Activated T-helper 1 cell treated with anti-CD3 and anti-CD28 coated beads, Interleukin-12 subunit alpha, Interleukin-12 subunit beta, Interleukin-2, Interleukin-4 antibody, amounts not matched to agents 30 ng/mL and 10 ng/mL and 1 ng/mL, durations not matched to agents 14 hours and 24 hours and 36 hours (primary cell): ENCODE measurements around the gene ZNF236. TPM values are rescaled to one million over a fixed set of nuclear protein-coding genes. Genes with fewer than 3 reads are reported as not detected.

Source experiments
- DNase-seq: peaks from one replicate; pipeline ENCODE4 v3.0.0; 2021; ENCODE audit warnings: low spot score
- H3K27ac Mint-ChIP-seq: one replicate; pipeline ENCODE4 v1.8.0; 2021; ENCODE audit warnings: mild to moderate bottlenecking, mixed read lengths
- H3K27me3 Mint-ChIP-seq: one replicate; pipeline ENCODE4 v1.8.0; 2022; ENCODE audit warnings: mild to moderate bottlenecking, moderate library complexity, mixed read lengths; ENCODE audit not compliant: insufficient read depth
- H3K36me3 Mint-ChIP-seq: one replicate; pipeline ENCODE4 v1.8.0; 2021; ENCODE audit warnings: low read depth, mixed read lengths
- H3K4me1 Mint-ChIP-seq: one replicate; pipeline ENCODE4 v1.8.0; 2021; ENCODE audit warnings: low read depth, mixed read lengths
- H3K4me3 Mint-ChIP-seq: one replicate; pipeline ENCODE4 v1.8.0; 2021; ENCODE audit warnings: mild to moderate bottlenecking, moderate library complexity, mixed read lengths
- H3K9me3 Mint-ChIP-seq: one replicate; pipeline ENCODE4 v1.8.0; 2021; ENCODE audit warnings: mixed read lengths
- intact Hi-C: fragments of 100-400 bp; cut with micrococcal nuclease; formaldehyde crosslinking; loops from one replicate; pipeline ENCODE4 v1.15.1; 2024
- total RNA-seq: library from RNA; stranded (reverse); gene quantifications from 2 replicates; pipeline ENCODE4 v1.2.3, GENCODE V29; 2022

The ZNF236 gene
- total RNA-seq, 1 donor from 2014 or later: 18.0 TPM

GRCh38 chr18:76999077-76999476 lies 176.7 kb downstream of the ZNF236 start:
- Mint-ChIP-seq H3K4me1 (peaks cover 12% of the 10 kb centered on the region), H3K9me3 (no peaks in the 10 kb centered on the region), H3K4me3 (no peak overlapping the region), H3K27me3 (peaks cover 5% of the 10 kb centered on the region), H3K27ac (no peak overlapping the region), H3K36me3 (peaks cover 1% of the 10 kb centered on the region)
- DNase-seq: no peak
- intact Hi-C loops: no loop called here

DNA sequence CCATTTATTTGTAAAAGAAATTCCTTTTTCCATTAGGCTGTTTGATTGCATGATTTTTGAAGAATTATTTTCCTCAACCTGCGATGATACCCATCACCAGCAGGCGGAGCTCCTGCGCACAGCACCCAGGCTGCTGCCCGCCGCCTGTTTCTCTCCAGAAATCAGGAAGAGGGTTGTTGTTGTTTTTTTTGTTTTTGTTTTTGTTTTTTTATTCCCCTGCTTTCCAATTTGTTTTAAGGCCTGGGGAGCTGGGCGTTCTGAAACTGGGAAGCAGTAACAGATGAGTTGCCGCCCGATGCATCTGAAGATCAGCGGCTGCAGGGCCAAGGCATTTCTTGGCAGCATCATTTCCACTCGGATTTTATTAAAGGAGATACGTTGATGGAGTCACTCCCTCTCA lies 178.2 kb downstream of the ZNF236 start:
- Mint-ChIP-seq H3K27ac (no peak overlapping the region), H3K9me3 (no peaks in the 10 kb centered on the region), H3K4me3 (no peak overlapping the region), H3K4me1 (peaks cover 26% of the 10 kb centered on the region), H3K27me3 (peaks cover 3% of the 10 kb centered on the region), H3K36me3 (peaks cover 1% of the 10 kb centered on the region)
- peak; percentile 14 for DNase-seq
- intact Hi-C loops: loop anchor here (1.0 to 2.0 kb wide), 6 partner anchors 55 to 650 kb away; no protein-coding TSS in a partner anchor

DNA sequence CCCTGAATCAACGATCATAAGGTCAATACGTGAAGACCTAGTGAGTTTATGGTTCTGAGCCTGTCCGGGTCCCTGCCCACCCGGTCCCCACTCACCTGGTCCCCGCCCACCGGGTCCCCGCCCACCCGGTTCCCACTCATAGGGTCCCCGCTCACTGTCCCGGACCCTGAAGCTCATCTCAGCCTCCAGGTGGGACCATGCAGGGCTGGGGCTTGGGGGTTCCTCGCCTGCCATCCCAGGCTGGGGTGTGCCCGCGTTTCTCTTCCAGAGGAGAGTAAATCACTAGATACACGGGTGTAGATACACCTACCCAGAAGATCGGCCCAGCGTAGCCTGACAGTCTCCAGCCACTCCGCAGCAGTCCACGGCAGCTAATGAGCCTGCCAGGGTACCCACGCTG lies 178.7 kb downstream of the ZNF236 start:
- H3K4me3 Mint-ChIP-seq: no peak overlapping the region
- H3K9me3 Mint-ChIP-seq: no peaks in the 10 kb centered on the region
- H3K4me1 Mint-ChIP-seq: peaks cover 31% of the 10 kb centered on the region
- peaks cover 2% of the 10 kb centered on the region for H3K27me3 Mint-ChIP-seq
- DNase-seq: no peak
- no peak overlapping the region for H3K27ac Mint-ChIP-seq
- intact Hi-C loops: loop anchor here (2.0 kb wide), 2 partner anchors 102 to 130 kb away; no protein-coding TSS in a partner anchor
- H3K36me3 Mint-ChIP-seq: peaks cover 1% of the 10 kb centered on the region

GRCh38 chr18:77001979-77002378 lies 179.6 kb downstream of the ZNF236 start:
- H3K4me1 Mint-ChIP-seq: peaks cover 31% of the 10 kb centered on the region
- peaks cover 1% of the 10 kb centered on the region for H3K36me3 Mint-ChIP-seq
- no peaks in the 10 kb centered on the region for H3K9me3 Mint-ChIP-seq
- intact Hi-C loops: loop anchor here (2.0 kb wide), 2 partner anchors 101 to 129 kb away; no protein-coding TSS in a partner anchor
- H3K4me3 Mint-ChIP-seq: no peak overlapping the region
- H3K27me3 Mint-ChIP-seq: peaks cover 2% of the 10 kb centered on the region
- no peak for DNase-seq
- no peak overlapping the region for H3K27ac Mint-ChIP-seq

DNA sequence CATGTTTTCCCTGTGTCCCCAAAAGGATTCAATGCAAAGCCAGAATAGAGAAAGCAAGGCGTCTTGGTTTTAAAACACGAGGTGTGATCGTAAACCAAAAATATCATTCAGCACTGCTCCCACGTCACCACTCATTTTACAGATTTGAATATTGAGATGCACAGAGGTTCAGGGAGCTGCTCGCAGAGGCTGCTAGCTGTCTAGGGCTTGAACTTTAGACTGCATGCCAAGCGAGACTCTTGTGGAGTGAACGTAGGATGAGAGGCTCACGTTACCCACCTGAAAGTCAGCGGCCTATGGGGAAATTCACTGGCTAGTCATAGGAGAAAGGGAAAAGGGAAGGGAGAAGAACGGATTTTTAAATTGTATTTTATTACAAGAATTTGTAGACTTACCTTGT lies 180.1 kb downstream of the ZNF236 start:
- no peaks in the 10 kb centered on the region for H3K9me3 Mint-ChIP-seq
- peaks cover 2% of the 10 kb centered on the region for H3K27me3 Mint-ChIP-seq
- no peak overlapping the region for H3K27ac Mint-ChIP-seq
- H3K4me1 Mint-ChIP-seq: peaks cover 31% of the 10 kb centered on the region
- intact Hi-C loops: no loop called here
- H3K36me3 Mint-ChIP-seq: peaks cover 2% of the 10 kb centered on the region
- DNase-seq: no peak
- no peak overlapping the region for H3K4me3 Mint-ChIP-seq

GRCh38 chr18:77003316-77003715 lies 181.0 kb downstream of the ZNF236 start:
- H3K36me3 Mint-ChIP-seq: peaks cover 3% of the 10 kb centered on the region
- intact Hi-C loops: no loop called here
- H3K27ac Mint-ChIP-seq: no peak overlapping the region
- peaks cover 31% of the 10 kb centered on the region for H3K4me1 Mint-ChIP-seq
- H3K9me3 Mint-ChIP-seq: no peaks in the 10 kb centered on the region
- no peak overlapping the region for H3K4me3 Mint-ChIP-seq
- no peaks in the 10 kb centered on the region for H3K27me3 Mint-ChIP-seq
- DNase-seq: no peak

- Mint-ChIP-seq H3K27ac (no peak overlapping the region), H3K9me3 (no peaks in the 10 kb centered on the region), H3K27me3 (no peaks in the 10 kb centered on the region), H3K4me1 (peaks cover 31% of the 10 kb centered on the region), H3K36me3 (peaks cover 3% of the 10 kb centered on the region), H3K4me3 (peak overlapping the region; percentile 6)
- peak; percentile 8 for DNase-seq
- intact Hi-C loops: no loop called here
Observed at GRCh38 chr18:77004555-77005380, 182.4 kb downstream of the ZNF236 start.

GRCh38 chr18:77005651-77006195 lies 183.4 kb downstream of the ZNF236 start:
- Mint-ChIP-seq H3K4me3 (no peak overlapping the region), H3K36me3 (peaks cover 4% of the 10 kb centered on the region), H3K9me3 (no peaks in the 10 kb centered on the region), H3K27me3 (no peaks in the 10 kb centered on the region), H3K4me1 (peaks cover 31% of the 10 kb centered on the region), H3K27ac (no peak overlapping the region)
- DNase-seq: no peak
- intact Hi-C loops: no loop called here

DNA sequence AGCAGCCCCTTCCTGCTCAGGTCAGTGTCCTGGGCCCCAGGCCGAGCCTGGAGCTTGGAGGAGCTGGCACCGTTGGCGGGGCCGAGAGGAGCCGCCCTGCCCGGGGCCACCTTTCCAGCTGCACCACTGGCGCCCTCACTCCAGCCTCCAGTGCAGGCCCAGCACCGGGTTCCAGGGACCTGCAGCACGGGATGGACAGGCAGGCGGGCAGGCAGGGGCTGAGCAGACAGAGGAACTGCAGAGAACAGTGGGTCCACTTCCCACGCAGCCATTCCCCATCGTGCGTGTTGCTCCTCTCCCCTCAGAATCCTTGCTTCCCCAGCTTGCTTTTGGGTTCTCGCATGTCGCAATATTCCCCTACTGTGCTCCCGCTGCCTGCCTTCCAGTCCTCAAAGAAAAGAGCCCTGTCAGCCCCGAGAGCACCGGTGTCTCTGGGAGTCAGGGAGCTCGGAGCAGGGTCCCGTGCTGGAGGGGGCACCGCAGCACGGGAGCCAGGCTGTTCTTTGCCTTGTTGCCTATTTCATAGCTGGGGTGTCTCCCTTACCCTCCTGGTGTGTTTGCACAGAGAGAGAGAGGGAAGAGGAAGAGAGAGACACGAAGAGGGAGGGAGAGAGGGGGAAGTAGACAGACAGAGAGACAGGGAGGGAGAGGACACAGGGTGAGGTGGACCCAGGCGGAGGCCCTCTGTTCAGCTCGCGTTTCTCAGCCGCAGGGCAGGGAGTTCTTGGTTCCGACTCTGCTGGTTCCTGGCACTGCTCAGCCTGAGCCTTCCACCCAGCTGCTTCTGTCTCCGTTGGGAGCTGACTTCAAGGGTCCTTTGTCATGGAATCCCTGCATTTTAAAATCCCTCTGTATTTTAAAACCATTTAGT lies 184.2 kb downstream of the ZNF236 start:
- Mint-ChIP-seq H3K9me3 (no peaks in the 10 kb centered on the region), H3K4me1 (peaks cover 31% of the 10 kb centered on the region), H3K4me3 (no peak overlapping the region), H3K27me3 (no peaks in the 10 kb centered on the region), H3K36me3 (peaks cover 6% of the 10 kb centered on the region), H3K27ac (peak overlapping the region; percentile 55)
- intact Hi-C loops: no loop called here
- no peak for DNase-seq

DNA sequence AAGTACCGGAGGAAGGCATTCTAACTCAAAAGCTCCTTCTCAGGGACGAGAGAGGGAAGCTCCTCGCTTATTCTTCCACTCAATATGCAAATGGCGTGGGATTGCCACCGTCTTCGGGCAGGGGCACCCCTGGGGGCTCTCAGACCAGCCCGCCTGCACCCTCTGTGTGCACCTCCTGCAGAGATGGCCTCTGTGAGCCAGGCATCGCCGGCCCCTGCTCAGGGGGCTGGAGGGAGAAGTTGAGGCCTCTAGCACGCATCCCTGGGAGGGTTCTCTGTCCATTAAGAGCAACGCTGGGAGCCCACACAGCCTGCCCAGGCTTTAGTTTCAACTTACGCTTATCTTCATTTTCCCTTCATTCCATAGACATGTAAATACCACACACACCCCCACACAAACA lies 184.9 kb downstream of the ZNF236 start:
- no peak overlapping the region for H3K27ac Mint-ChIP-seq

GRCh38 chr18:77008006-77008405 lies 185.6 kb downstream of the ZNF236 start:
- intact Hi-C loops: no loop called here
- Mint-ChIP-seq H3K4me3 (no peak overlapping the region), H3K36me3 (peaks cover 6% of the 10 kb centered on the region), H3K9me3 (no peaks in the 10 kb centered on the region), H3K4me1 (peaks cover 25% of the 10 kb centered on the region), H3K27me3 (no peaks in the 10 kb centered on the region), H3K27ac (no peak overlapping the region)
- no peak for DNase-seq

More for the DNA sequence above, 184.9 kb downstream of the ZNF236 start:
- no peak for DNase-seq
- no peaks in the 10 kb centered on the region for H3K27me3 Mint-ChIP-seq
- no peak overlapping the region for H3K4me3 Mint-ChIP-seq
- H3K9me3 Mint-ChIP-seq: no peaks in the 10 kb centered on the region
- peaks cover 7% of the 10 kb centered on the region for H3K36me3 Mint-ChIP-seq
- peaks cover 27% of the 10 kb centered on the region for H3K4me1 Mint-ChIP-seq
- intact Hi-C loops: no loop called here

DNA sequence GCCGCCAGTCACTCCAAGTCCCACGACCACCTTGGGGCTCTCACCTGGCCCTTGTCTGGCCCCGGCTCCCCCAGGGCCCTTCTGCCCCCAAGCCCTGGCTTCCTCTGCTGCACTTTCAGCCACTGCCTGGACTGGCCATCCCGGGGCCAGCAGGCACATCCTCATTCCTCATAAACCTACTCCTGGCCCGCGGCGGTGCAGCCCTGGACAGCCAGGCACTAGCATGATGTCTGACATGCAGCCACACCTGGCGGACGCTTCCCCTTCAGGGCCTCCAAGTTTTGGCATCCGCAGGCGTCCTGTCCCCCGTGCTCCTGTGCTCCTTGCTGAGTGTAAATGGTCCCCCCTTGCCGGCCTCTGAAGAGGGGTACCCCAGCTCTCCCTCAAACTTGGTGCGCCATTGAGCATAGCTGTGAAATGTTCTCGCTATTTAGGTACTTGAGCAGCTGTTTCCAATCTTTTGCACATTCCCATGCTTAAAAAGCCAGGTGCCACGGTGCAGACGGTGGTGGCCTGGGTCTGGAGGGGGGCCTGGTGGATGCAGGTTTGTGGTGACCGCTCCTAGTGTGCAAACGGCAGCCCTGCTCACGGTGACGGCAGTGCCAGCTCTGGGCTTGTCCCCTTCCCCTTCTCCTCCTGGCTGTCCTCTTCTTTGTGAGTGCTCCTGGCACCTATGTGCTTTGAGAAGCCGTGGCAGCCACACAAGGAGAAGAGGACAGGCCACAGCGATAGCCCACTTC lies 186.4 kb downstream of the ZNF236 start:
- DNase-seq: no peak
- Mint-ChIP-seq H3K4me1 (peaks cover 22% of the 10 kb centered on the region), H3K27ac (no peak overlapping the region), H3K4me3 (no peak overlapping the region), H3K9me3 (no peaks in the 10 kb centered on the region), H3K27me3 (no peaks in the 10 kb centered on the region), H3K36me3 (peaks cover 9% of the 10 kb centered on the region)
- intact Hi-C loops: no loop called here
